ENCODE measurements around the gene RABL2B.

Gene RABL2B

DNA sequence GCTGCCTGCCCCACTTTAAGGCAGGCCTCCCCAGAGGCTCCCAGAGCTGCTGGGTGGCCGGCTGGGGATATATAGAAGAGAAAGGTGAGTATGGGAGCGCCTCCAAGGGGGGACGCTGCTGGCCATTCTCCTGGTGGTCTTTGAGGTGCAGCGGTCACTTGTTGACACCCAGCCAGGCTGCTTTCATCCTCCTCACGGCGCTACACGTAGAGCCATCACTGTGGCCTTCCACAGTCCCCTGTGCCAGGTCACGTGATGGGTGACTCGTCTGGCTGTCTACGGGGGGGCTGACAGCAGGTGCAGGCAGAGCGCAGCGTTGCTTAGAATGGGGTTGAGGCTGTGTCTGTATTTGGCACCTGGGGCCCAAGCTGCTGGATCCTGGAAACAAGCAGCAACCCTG is 43.5 kb downstream of the RABL2B start:
- TF ChIP-seq, protein P1, sequence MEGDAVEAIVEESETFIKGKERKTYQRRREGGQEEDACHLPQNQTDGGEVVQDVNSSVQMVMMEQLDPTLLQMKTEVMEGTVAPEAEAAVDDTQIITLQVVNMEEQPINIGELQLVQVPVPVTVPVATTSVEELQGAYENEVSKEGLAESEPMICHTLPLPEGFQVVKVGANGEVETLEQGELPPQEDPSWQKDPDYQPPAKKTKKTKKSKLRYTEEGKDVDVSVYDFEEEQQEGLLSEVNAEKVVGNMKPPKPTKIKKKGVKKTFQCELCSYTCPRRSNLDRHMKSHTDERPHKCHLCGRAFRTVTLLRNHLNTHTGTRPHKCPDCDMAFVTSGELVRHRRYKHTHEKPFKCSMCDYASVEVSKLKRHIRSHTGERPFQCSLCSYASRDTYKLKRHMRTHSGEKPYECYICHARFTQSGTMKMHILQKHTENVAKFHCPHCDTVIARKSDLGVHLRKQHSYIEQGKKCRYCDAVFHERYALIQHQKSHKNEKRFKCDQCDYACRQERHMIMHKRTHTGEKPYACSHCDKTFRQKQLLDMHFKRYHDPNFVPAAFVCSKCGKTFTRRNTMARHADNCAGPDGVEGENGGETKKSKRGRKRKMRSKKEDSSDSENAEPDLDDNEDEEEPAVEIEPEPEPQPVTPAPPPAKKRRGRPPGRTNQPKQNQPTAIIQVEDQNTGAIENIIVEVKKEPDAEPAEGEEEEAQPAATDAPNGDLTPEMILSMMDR (IDR thresholded peaks at IDR 0.05; ENCODE audit: low read depth, low read length, missing control alignments), result no peak
- no peak for DNase-seq (ENCODE audit: low read depth)
- H3K4me3 ChIP-seq (ENCODE audit: low read depth, low read length), result no peak overlapping the region

DNA sequence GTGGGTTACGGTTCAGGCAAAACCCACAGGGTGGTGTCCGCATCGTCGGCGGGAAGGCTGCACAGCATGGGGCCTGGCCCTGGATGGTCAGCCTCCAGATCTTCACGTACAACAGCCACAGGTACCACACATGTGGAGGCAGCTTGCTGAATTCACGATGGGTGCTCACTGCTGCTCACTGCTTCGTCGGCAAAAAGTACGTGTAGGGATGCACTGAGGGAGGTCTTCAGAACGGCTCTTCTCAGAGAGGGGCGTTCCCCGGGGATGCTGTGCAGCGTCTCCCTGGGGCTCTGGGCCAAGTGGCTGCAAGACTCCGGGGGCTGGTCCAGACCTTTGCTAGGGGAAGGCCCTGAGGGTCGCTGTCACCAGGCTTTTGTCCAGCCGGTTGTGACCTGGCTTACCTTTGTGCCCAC is 44.2 kb downstream of the RABL2B start:
- no peak for DNase-seq (ENCODE audit: low read depth)
- TF ChIP-seq, protein P1 (IDR thresholded peaks at IDR 0.05; ENCODE audit: low read depth, low read length, missing control alignments), result no peak
- no peak overlapping the region for H3K4me3 ChIP-seq (ENCODE audit: low read depth, low read length)

DNA sequence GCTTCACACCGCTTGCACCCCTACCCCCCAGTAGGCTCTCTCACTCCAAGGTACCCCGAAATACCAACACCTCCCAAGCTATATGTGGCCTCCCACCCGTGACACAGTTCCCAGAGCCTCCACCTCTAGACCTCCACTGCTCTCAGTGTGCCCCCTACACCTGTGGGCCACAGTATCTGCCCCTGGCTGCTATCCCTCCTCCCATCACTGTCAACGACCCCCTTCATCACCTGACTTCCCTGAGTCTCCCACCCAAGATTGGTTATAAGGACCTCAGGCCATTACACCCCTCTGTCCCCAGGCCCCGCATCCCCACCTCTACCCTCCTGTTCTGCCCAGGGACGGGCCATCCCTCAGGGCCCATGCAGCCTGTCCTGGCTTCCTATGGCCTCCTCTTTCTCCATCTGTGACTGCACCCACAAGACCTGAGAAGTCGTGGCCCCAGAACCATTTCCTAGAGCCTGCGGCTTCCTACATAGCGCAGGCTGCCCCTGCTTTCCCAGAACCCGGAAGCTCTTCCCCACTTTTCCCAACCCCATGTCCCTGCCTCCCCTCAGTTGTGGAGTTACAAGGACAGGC is 44.7 kb downstream of the RABL2B start:
- TF ChIP-seq, protein P1 (IDR thresholded peaks at IDR 0.05; ENCODE audit: low read depth, low read length, missing control alignments), result no peak
- H3K4me3 ChIP-seq (ENCODE audit: low read depth, low read length), result no peak overlapping the region
- no peak for DNase-seq (ENCODE audit: low read depth)

DNA sequence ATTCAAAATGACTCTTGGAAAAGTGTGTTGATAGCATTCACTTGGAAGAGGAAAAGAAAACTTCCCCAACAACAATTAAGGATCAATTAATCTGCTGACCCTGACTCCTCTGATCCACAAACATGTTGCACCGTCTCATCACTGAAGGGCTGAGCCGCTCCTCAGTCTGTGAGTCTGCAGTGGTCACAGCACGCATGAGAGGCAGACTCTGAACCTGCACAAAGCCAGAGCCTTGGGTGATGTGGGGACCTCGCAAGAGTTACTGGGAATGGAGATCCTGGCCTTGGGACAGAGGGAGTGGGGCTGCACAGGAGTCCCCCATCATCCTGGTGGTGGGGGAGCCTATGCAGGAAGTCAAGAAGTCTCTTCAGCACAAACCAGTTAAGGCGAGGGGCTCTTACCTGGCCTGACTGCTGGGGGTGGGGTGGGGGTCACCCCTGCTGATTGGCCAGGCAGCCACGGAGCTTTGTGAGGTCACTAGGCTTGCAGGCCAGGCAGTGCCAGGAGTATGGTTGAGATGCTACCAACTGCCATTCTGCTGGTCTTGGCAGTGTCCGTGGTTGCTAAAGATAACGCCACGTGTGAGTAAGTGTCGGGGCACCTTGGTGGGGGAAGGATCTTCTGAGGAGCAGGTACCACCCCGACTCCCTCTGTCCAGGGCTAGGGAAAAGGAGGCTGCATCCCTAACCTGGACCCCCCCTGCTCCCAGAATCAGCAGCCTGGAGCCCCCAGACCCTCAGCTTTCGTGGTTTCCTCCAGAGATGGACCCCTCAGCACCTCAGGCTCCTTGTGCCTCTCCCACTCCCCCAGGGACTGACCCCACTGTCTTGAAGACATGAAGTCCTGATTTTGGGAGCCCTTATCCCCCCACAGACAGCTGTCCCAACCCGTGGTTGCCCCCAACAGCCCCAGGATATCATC is 45.4 kb downstream of the RABL2B start, which contains the start of gene ACR:
Gene ACR, plus strand, starts transcription at position 477 of the 921 bp plus-strand sequence. Its CDS starts 32 bp downstream, at position 509.
- H3K4me3 ChIP-seq (ENCODE audit: low read depth, low read length), result no peak within 1 kb of the TSS
- TF ChIP-seq, protein P1 (IDR thresholded peaks at IDR 0.05; ENCODE audit: low read depth, low read length, missing control alignments), result no peak
- DNase-seq (ENCODE audit: low read depth), result no peak

DNA sequence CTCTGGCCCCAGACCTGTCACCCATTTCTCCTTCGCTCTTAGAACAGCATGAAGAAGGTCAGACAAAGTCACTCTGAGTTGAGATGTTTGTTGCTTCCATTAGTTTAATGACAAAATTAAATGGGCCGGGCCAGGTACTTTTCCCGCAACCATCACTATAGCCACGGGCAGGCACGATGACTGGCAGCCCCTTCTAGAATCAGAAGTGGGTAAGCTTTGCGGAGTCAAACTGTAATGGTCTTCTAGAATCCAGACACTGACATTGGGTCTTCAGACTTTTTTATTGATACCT is 47.8 kb downstream of the RABL2B start:
- no peak overlapping the region for H3K4me3 ChIP-seq (ENCODE audit: low read depth, low read length)
- DNase-seq (ENCODE audit: low read depth), result no peak
- TF ChIP-seq, protein P1 (IDR thresholded peaks at IDR 0.05; ENCODE audit: low read depth, low read length, missing control alignments), result no peak

DNA sequence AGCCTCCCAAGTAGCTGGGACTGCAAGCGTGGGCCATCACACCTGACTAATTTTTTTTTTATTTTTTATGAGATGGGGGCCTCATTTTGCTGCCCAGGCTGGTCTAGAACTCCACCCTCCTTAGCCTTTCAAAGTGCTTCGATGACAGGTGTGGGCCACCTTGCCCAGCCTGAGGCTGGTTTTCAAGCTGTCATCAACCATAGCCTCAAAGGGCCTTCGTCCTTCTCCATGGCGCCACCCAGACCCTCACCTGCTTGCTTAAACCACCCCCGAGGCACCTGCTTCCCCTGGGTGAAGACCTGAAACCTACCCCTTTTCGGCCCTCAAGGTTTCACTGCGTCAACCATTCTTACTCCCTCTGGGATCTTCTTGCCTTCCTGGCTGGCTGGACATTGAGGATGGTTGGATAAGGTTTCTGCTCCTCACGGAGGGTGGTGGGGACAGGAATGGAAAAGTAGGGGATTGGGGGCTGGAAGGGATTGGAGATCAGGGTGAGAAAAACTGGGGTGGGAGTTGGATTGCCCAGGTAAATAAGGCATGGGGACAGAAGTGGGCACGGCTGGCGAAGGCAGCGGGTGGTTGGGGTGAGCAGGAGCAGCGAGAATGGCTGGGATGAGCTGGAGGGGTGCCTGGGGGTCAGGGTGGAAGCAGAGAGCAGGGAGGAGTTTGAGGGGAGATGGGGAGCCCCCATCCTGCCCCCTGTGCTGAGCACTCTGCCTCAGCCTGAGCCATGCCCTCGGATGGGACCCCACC is 48.3 kb downstream of the RABL2B start:
- no peak for DNase-seq (ENCODE audit: low read depth)
- H3K4me3 ChIP-seq (ENCODE audit: low read depth, low read length), result no peak overlapping the region
- TF ChIP-seq, protein P1 (IDR thresholded peaks at IDR 0.05; ENCODE audit: low read depth, low read length, missing control alignments), result no peak

Data from GM12864 (cell line).